K562 (cell line): ENCODE measurements around the gene ACP4. TPM values are rescaled to one million over a fixed set of nuclear protein-coding genes. Genes with fewer than 3 reads are reported as not detected.
A peak's percentile ranks its signal among the peaks of the same experiment; 100 is the strongest.

Experiments used
- EP300 ChIP-seq: IDR thresholded peaks from 2 replicates; pipeline ENCODE4 v1.6.1; 2012; ENCODE audit warnings: low read length, improper control_type of control experiment
- ESRRA ChIP-seq: fragments of 450-650 bp; IDR thresholded peaks from 2 replicates; pipeline ENCODE4 v1.6.1; 2014; ENCODE audit warnings: low read depth, mild to moderate bottlenecking, moderate library complexity, borderline replicate concordance
- EWSR1 ChIP-seq: fragments of 450-650 bp; IDR thresholded peaks from 2 replicates; pipeline ENCODE4 v1.6.1; 2018; ENCODE audit warnings: borderline replicate concordance, mild to moderate bottlenecking, low read depth, moderate library complexity; ENCODE audit not compliant: partially characterized antibody
- FOXA3 ChIP-seq, 2 experiments: fragments of 450-650 bp in 1 of 2; sonication (generic) in 1 of 2; formaldehyde crosslinking; IDR thresholded peaks in 1 of 2; conservative IDR thresholded peaks in 1 of 2; 2 replicates each; pipeline versions ENCODE4 v1.4.0 to v1.8.0; 2020 to 2022; ENCODE audit warnings: mild to moderate bottlenecking in 2 of 2, missing genetic modification reagents in 1 of 2
- FOXP1 ChIP-seq: sonication (generic); formaldehyde crosslinking; IDR thresholded peaks from 2 replicates; pipeline ENCODE4 v1.8.0; 2022; ENCODE audit warnings: mild to moderate bottlenecking, missing genetic modification reagents
- FOXP4 ChIP-seq: sonication (generic); formaldehyde crosslinking; IDR thresholded peaks from 2 replicates; pipeline ENCODE4 v1.8.0; 2022; ENCODE audit warnings: mild to moderate bottlenecking, missing genetic modification reagents, borderline replicate concordance
- MAX ChIP-seq: sonication (generic); formaldehyde crosslinking; IDR thresholded peaks from 2 replicates; pipeline ENCODE4 v1.9.0; 2022; ENCODE audit warnings: mild to moderate bottlenecking, missing genetic modification reagents
- MTA2 ChIP-seq: fragments of 450-650 bp; IDR thresholded peaks from 2 replicates; pipeline ENCODE4 v1.6.1; 2016; ENCODE audit warnings: low read depth
- NR2C2 ChIP-seq, 2 experiments: fragments of 200-800 bp in 1 of 2; sonication (Bioruptor generic) in 1 of 2; sonication (generic) in 1 of 2; formaldehyde crosslinking in 1 of 2; IDR thresholded peaks; 2 replicates each; pipeline versions ENCODE4 v1.6.1 to v1.8.0; 2016 to 2022; ENCODE audit warnings: mild to moderate bottlenecking in 1 of 2, missing compliant biosample characterization in 1 of 2, missing genetic modification characterization in 1 of 2, missing genetic modification reagents in 1 of 2
- NR2F6 ChIP-seq: fragments of 450-650 bp; formaldehyde crosslinking; IDR thresholded peaks from 2 replicates; pipeline ENCODE4 v1.4.0; 2020; ENCODE audit warnings: mild to moderate bottlenecking
- SP1 ChIP-seq: sonication (generic); formaldehyde crosslinking; IDR thresholded peaks from 2 replicates; pipeline ENCODE4 v1.8.1; 2022; ENCODE audit warnings: mild to moderate bottlenecking, missing genetic modification reagents
- TEAD1 ChIP-seq, 2 experiments: fragments of 450-650 bp in 1 of 2; sonication (generic) in 1 of 2; formaldehyde crosslinking; IDR thresholded peaks; 2 replicates each; pipeline versions ENCODE4 v1.4.0 to v1.8.0; 2020 to 2022; ENCODE audit warnings: mild to moderate bottlenecking in 2 of 2, missing genetic modification reagents in 1 of 2
- TRIM24 ChIP-seq, 2 experiments: fragments of 450-650 bp; IDR thresholded peaks; 2 replicates each; pipeline ENCODE4 v1.6.1; 2016
- USF1 ChIP-seq: sonication (generic); formaldehyde crosslinking; IDR thresholded peaks from 2 replicates; pipeline ENCODE4 v1.9.0; 2022; ENCODE audit warnings: mild to moderate bottlenecking, missing genetic modification reagents
- XRCC5 ChIP-seq: fragments of 200-400 bp; formaldehyde crosslinking; IDR thresholded peaks from 2 replicates; pipeline ENCODE4 v1.6.1; 2017; ENCODE audit warnings: low read depth, mild to moderate bottlenecking, low read length
- YY1 ChIP-seq, 3 experiments: IDR thresholded peaks; 2 replicates each; pipeline ENCODE4 v1.6.1; 2011; ENCODE audit warnings: low read length in 2 of 3, mild to moderate bottlenecking in 2 of 3, moderate library complexity in 2 of 3, borderline replicate concordance in 1 of 3, control low read depth in 1 of 3, low read depth in 1 of 3; ENCODE audit not compliant: insufficient read depth in 3 of 3, insufficient replicate concordance in 2 of 3, control insufficient read depth in 1 of 3, insufficient read length in 1 of 3; ENCODE audit errors: extremely low read depth in 1 of 3
- ZBTB1 ChIP-seq: sonication (generic); formaldehyde crosslinking; IDR thresholded peaks from 2 replicates; pipeline ENCODE4 v1.8.1; 2023; ENCODE audit warnings: missing genetic modification reagents, low read depth, mild to moderate bottlenecking, borderline replicate concordance
- ZBTB33 ChIP-seq: sonication (generic); formaldehyde crosslinking; IDR thresholded peaks from 2 replicates; pipeline ENCODE4 v1.8.1; 2023; ENCODE audit warnings: mild to moderate bottlenecking, missing genetic modification reagents
- ZFP1 ChIP-seq: fragments of 450-650 bp; formaldehyde crosslinking; IDR thresholded peaks from 2 replicates; pipeline ENCODE4 v1.4.0; 2020; ENCODE audit warnings: mild to moderate bottlenecking, mixed read lengths
- ZNF143 ChIP-seq: sonication (generic); formaldehyde crosslinking; IDR thresholded peaks from 2 replicates; pipeline ENCODE4 v1.9.0; 2022; ENCODE audit warnings: mild to moderate bottlenecking, missing genetic modification reagents
- polyA plus RNA-seq, 8 experiments: library from polyadenylated mRNA; depleted of rRNA in 4 of 8; stranded (reverse) in 5 of 8; unstranded in 3 of 8; fragments of >200 nt; fragmentation: Nextera tagmentation in 2 of 8; fragmentation: Illumina TruSeq in 1 of 8; extraction: Ambion mirVana in 2 of 8; extraction: Trizol in 1 of 8; gene quantifications; 2 replicates each; pipeline versions ENCODE4 v1.2.1 to v1.2.3, GENCODE V29; 2011 to 2014; ENCODE audit warnings: inconsistent platforms in 1 of 8, missing spikeins in 1 of 8
- total RNA-seq, 7 experiments: library from RNA; depleted of rRNA in 6 of 7; stranded (reverse); fragments of >200 nt in 6 of 7; fragmentation: Illumina TruSeq in 2 of 7; extraction: Trizol in 2 of 7; gene quantifications; 2 replicates each; pipeline versions ENCODE4 v1.2.1 to v1.2.3, GENCODE V29; 2011 to 2021; ENCODE audit warnings: low replicate concordance in 1 of 7

The ACP4 gene
- total and polyA plus RNA-seq, 9 of the 15 experiments (the other 6 are each of a cell fraction or from before 2014, with no cell fraction given), result not detected

GRCh38 chr19:50790922-50791467 is 780 bp downstream of the ACP4 start (continued):
- TF ChIP-seq ZBTB33 (CRISPR knock-in tag) (peak; percentile 87), EWSR1 (no peak), FOXP4 (CRISPR knock-in tag) (peak; percentile 86; the same call in 1 of the 2 replicates), YY1 (IDR thresholded peaks at IDR 0.05; ENCODE audit: borderline replicate concordance in 1 of 3, control insufficient read depth in 1 of 3, extremely low read depth in 1 of 3, insufficient read depth in 3 of 3, insufficient read length in 1 of 3, insufficient replicate concordance in 2 of 3, low read depth in 1 of 3, low read length in 2 of 3) (no peak), ZBTB1 (CRISPR knock-in tag) (no peak), NR2C2 (CRISPR knock-in tag; IDR thresholded peaks at IDR 0.05) (peak; percentile 98), NR2C2 (tag; IDR thresholded peaks at IDR 0.05) (peak; percentile 98), FOXP1 (CRISPR knock-in tag) (peak; percentile 82), TRIM24 (IDR thresholded peaks at IDR 0.05) (peak; percentile 65 to 81; a peak in 2 of 4 replicates), MTA2 (peak; percentile 53; the same call in 1 of the 2 replicates), TEAD1 (CRISPR knock-in tag; IDR thresholded peaks at IDR 0.05) (peak in 1 of 2 experiments; percentile 42; a peak in 1 of 4 replicates), ZFP1 (no peak), ZNF143 (CRISPR knock-in tag) (0 out of 2 replicates have a peak, but pooled peaks have one; percentile 34), FOXA3 (CRISPR knock-in tag; conservative IDR thresholded peaks at IDR 0.05 in 1 of 2, IDR thresholded peaks at IDR 0.05 in 1 of 2) (peak in 1 of 2 experiments; percentile 97; a peak in 2 of 4 replicates), USF1 (CRISPR knock-in tag) (0 out of 2 replicates have a peak, but pooled peaks have one; percentile 6), ESRRA (peak; percentile 73), SP1 (CRISPR knock-in tag) (peak; percentile 40; the same call in 1 of the 2 replicates), MAX (CRISPR knock-in tag) (peak; percentile 37; the same call in 1 of the 2 replicates), EP300 (no peak), XRCC5 (0 out of 2 replicates have a peak, but pooled peaks have one; percentile 43), NR2F6 (peak; percentile 81; the same call in 1 of the 2 replicates)
